Mucosa of rectum (tissue), 2 donors: ENCODE measurements around the gene MATN1.

Experiments used
- H3K27ac ChIP-seq, 2 donors: one replicate each; pipeline ENCODE4 v1.7.0; 2013; ENCODE audit warnings: inconsistent platforms in 2 of 2, low read depth in 2 of 2, low read length in 2 of 2
- H3K27me3 ChIP-seq, 2 donors: one replicate each; pipeline ENCODE4 v1.7.0; 2013; ENCODE audit warnings: low read length in 2 of 2; ENCODE audit not compliant: control insufficient read depth in 2 of 2, insufficient read depth in 2 of 2
- H3K36me3 ChIP-seq, 2 donors: one replicate each; pipeline ENCODE4 v1.7.0; 2013; ENCODE audit warnings: low read length in 2 of 2; ENCODE audit not compliant: control insufficient read depth in 2 of 2, insufficient read depth in 2 of 2
- H3K4me1 ChIP-seq, 2 donors: one replicate each; pipeline ENCODE4 v1.7.0; 2013; ENCODE audit warnings: low read length in 2 of 2, mild to moderate bottlenecking in 1 of 2; ENCODE audit not compliant: control insufficient read depth in 2 of 2, insufficient read depth in 2 of 2
- H3K4me3 ChIP-seq, 2 donors: one replicate each; pipeline ENCODE4 v1.7.0; 2013; ENCODE audit warnings: low read length in 2 of 2
- H3K9ac ChIP-seq, 2 donors: one replicate each; pipeline ENCODE4 v1.7.0; 2013; ENCODE audit warnings: low read length in 2 of 2, low read depth in 1 of 2, mild to moderate bottlenecking in 1 of 2
- H3K9me3 ChIP-seq, 2 donors: one replicate each; pipeline ENCODE4 v1.7.0; 2013; ENCODE audit warnings: low read length in 2 of 2; ENCODE audit not compliant: control insufficient read depth in 2 of 2
- donor health status: healthy.
- donor health status: Normal muscosa, but diverticular disease.

MATN1 gene

GRCh38 chr1:30718091-30718635, 5.2 kb downstream of the MATN1 start:
- peak overlapping the region; percentile 42 to 50 for H3K4me3 ChIP-seq
- peaks cover 0 to 5% of the 10 kb centered on the region in 2 donors for H3K9me3 ChIP-seq
- no peak overlapping the region for H3K9ac ChIP-seq
- peak overlapping the region; percentile 84 to 100 for H3K27ac ChIP-seq
- H3K27me3 ChIP-seq: no peaks in the 10 kb centered on the region
- no peaks in the 10 kb centered on the region for H3K36me3 ChIP-seq
- H3K4me1 ChIP-seq: peaks cover 6 to 11% of the 10 kb centered on the region in 2 donors

GRCh38 chr1:30716646-30717045, 6.7 kb downstream of the MATN1 start:
- Histone ChIP-seq H3K27me3 (no peaks in the 10 kb centered on the region), H3K27ac (no peak overlapping the region), H3K36me3 (no peaks in the 10 kb centered on the region), H3K9me3 (peaks cover 0 to 5% of the 10 kb centered on the region in 2 donors), H3K4me3 (no peak overlapping the region), H3K9ac (no peak overlapping the region), H3K4me1 (peaks cover 6 to 11% of the 10 kb centered on the region in 2 donors)

GRCh38 chr1:30715886-30716285, 7.5 kb downstream of the MATN1 start:
- Histone ChIP-seq H3K4me1 (peaks cover 4 to 11% of the 10 kb centered on the region in 2 donors), H3K4me3 (no peak overlapping the region), H3K9me3 (peaks cover 0 to 5% of the 10 kb centered on the region in 2 donors), H3K27me3 (no peaks in the 10 kb centered on the region), H3K9ac (no peak overlapping the region), H3K36me3 (no peaks in the 10 kb centered on the region), H3K27ac (no peak overlapping the region)

GRCh38 chr1:30715216-30715615, 8.2 kb downstream of the MATN1 start:
- no peaks in the 10 kb centered on the region for H3K36me3 ChIP-seq
- H3K27me3 ChIP-seq: no peaks in the 10 kb centered on the region
- no peak overlapping the region for H3K4me3 ChIP-seq
- H3K27ac ChIP-seq: no peak overlapping the region
- peaks cover 4 to 11% of the 10 kb centered on the region in 2 donors for H3K4me1 ChIP-seq
- peaks cover 0 to 5% of the 10 kb centered on the region in 2 donors for H3K9me3 ChIP-seq
- no peak overlapping the region for H3K9ac ChIP-seq

GRCh38 chr1:30714536-30715090, 8.8 kb downstream of the MATN1 start:
- H3K27me3 ChIP-seq: no peaks in the 10 kb centered on the region
- H3K4me3 ChIP-seq: no peak overlapping the region
- H3K36me3 ChIP-seq: no peaks in the 10 kb centered on the region
- H3K9ac ChIP-seq: no peak overlapping the region
- H3K4me1 ChIP-seq: peaks cover 4 to 10% of the 10 kb centered on the region in 2 donors
- no peak overlapping the region for H3K27ac ChIP-seq
- peaks cover 0 to 5% of the 10 kb centered on the region in 2 donors for H3K9me3 ChIP-seq

GRCh38 chr1:30714025-30714424, 9.4 kb downstream of the MATN1 start:
- H3K9me3 ChIP-seq: peaks cover 0 to 5% of the 10 kb centered on the region in 2 donors
- no peak overlapping the region for H3K4me3 ChIP-seq
- peaks cover 3 to 4% of the 10 kb centered on the region in 2 donors for H3K4me1 ChIP-seq

GRCh38 chr1:30713311-30713710, 10.1 kb downstream of the MATN1 start:
- Histone ChIP-seq H3K9ac (no peak overlapping the region), H3K4me1 (no peaks in the 10 kb centered on the region), H3K4me3 (no peak overlapping the region), H3K27me3 (peaks cover 0 to 2% of the 10 kb centered on the region in 2 donors), H3K27ac (no peak overlapping the region), H3K36me3 (no peaks in the 10 kb centered on the region), H3K9me3 (peaks cover 0 to 5% of the 10 kb centered on the region in 2 donors)

More at GRCh38 chr1:30714025-30714424, 9.4 kb downstream of the MATN1 start:
- Histone ChIP-seq H3K36me3 (no peaks in the 10 kb centered on the region), H3K27me3 (no peaks in the 10 kb centered on the region), H3K27ac (no peak overlapping the region), H3K9ac (no peak overlapping the region)

GRCh38 chr1:30712583-30712982, 10.8 kb downstream of the MATN1 start:
- H3K4me3 ChIP-seq: no peak overlapping the region
- no peak overlapping the region for H3K27ac ChIP-seq
- no peaks in the 10 kb centered on the region for H3K36me3 ChIP-seq
- H3K27me3 ChIP-seq: peaks cover 2 to 6% of the 10 kb centered on the region in 2 donors
- no peak overlapping the region for H3K9ac ChIP-seq
- H3K9me3 ChIP-seq: peaks cover 0 to 5% of the 10 kb centered on the region in 2 donors
- peaks cover 0 to 3% of the 10 kb centered on the region in 2 donors for H3K4me1 ChIP-seq

GRCh38 chr1:30710407-30710806, 13.0 kb downstream of the MATN1 start:
- no peak overlapping the region for H3K9ac ChIP-seq
- no peak overlapping the region for H3K27ac ChIP-seq
- no peak overlapping the region for H3K4me3 ChIP-seq
- no peaks in the 10 kb centered on the region for H3K36me3 ChIP-seq
- H3K4me1 ChIP-seq: peaks cover 0 to 3% of the 10 kb centered on the region in 2 donors
- H3K9me3 ChIP-seq: peaks cover 0 to 3% of the 10 kb centered on the region in 2 donors
- peaks cover 7 to 10% of the 10 kb centered on the region in 2 donors for H3K27me3 ChIP-seq

- Histone ChIP-seq H3K36me3 (no peaks in the 10 kb centered on the region), H3K9ac (no peak overlapping the region), H3K27me3 (peaks cover 9 to 12% of the 10 kb centered on the region in 2 donors), H3K4me1 (peaks cover 3 to 4% of the 10 kb centered on the region in 2 donors), H3K9me3 (no peaks in the 10 kb centered on the region), H3K4me3 (no peak overlapping the region), H3K27ac (no peak overlapping the region)
These were observed 15.0 kb downstream of the MATN1 start for GRCh38 chr1:30708361-30708728.
